Myometrial cell (primary cell): ENCODE results near the gene SHOC2. TPM values are rescaled to one million over a fixed set of nuclear protein-coding genes. Genes with fewer than 3 reads are reported as not detected.

Source experiments
- total RNA-seq: library from RNA; depleted of rRNA; stranded (reverse); fragments of >200 nt; gene quantifications from 2 replicates; pipeline ENCODE4 v1.2.3, GENCODE V29; 2015

The SHOC2 gene
- total RNA-seq = 21.4 and 25.4 TPM in 2 replicates

DNA sequence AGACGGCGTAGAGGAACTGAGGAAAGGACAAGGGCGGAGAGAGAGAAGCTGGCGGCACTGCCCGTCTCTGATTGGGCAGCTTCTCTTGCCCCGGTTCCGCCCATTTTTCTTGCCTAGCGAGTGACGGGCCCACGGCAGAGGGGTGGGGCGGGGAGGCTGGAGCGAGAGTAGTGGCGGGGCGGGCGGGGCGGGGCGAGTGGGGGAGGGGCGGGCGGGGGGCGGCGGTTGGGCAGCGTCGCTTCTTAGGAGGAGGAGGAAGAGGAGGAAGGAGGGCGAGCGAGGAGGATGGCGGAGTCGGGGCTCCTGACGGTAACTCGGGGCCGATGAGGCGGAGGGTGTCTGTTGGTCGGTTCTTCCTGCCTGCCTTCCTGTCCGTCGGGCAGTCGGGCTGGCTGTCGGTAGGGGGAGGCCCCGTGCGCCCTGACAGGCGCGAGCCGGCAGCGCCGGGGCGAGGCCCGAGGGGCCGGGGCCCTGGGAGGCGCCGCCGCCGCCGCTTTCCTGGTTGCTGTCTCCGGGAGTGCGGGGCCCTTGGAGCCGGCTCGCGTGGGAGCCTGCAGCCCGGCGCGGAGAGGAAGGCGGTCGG lies at the start of gene SHOC2:
Gene SHOC2 (plus strand): TSS at position 256 of the 583 bp plus-strand sequence. CDS start 44,755 bp downstream, outside the sequence.

DNA sequence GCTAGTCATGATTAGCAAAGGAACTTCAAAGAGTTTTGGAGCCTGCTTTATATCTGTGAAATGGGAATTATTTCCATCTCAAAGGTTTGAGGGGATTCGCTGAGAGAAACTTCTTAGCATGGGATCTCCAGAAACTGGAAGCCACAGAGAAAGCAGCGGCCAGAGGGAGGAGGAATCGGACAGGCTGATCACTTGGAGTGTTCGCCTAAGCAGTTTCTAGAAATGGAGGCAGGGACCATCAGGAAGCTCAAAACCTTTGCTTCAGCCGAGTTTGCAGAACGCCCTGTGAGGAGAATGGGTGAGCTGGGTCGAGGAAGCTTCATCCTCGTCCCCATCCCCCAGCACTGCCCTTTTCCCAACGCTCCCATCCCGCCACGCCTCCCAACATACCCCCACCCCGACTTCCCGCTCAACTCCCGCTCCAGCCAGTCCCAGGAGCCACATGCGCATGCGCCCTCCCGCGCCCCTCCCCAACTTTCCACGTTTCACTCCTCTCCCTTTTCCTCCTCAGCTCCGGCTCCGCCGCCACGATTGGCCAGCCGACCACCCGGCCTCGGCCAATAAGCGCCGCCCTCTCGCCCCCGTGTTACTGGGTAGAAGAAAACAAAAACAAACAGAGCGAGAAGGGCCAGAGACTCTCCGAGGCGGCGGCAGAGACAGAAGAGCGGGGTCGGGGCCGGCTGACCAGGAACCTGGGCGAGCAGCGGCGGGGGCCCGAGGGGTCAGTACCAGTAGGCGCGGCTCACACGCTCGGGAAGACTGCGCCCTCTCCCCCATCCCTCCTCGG lies 47.9 kb upstream of the SHOC2 start, which contains the start of gene PDCD4:
Gene PDCD4 (plus strand): TSS at position 631 of the 787 bp plus-strand sequence. CDS start 4,100 bp downstream, outside the sequence.

DNA sequence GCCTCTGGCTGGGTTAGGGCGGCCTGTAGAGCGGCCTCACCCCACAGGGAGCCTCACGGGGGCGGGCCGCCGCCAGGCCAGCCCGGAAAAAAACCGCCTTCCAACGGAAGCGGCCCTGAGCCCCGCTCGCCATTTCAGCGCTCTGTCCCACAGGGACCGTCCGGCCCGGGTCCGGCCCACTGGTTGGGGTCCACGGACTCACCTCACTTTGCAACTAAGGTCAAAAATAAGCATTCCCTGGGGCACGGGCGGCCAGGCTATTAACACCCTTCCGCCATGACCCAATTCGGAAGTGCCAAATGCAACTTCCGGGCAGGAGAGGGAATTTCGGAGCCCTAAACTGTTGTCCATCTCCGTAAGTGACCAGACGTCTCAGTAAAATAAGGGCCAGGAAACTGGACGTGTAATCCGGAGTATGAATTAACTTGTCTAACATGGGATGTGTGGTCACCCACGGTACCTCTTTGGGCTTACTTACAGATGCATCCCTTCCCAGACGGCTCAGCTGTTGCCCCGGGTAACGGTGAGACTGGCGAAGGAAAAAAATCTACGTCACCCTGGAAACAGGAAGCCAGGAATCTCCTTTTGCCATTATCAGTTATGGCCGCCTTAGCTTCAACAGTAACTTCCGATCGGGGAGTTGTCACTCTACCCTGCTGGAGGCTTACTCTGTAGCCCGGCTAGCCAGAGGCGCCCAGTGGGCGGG lies 608 bp upstream of the SHOC2 start, which contains the start of gene BBIP1:
Gene BBIP1 (minus strand): TSS at position 538 of the 706 bp plus-strand sequence. CDS start 1,023 bp downstream, outside the sequence.

Other genes starting within 250 kb of the SHOC2 start
- 21.3 and 37.2 TPM in 2 replicates for gene PDCD4, start 47.7 kb upstream of the SHOC2 start, total RNA-seq
- gene BBIP1, start 424 bp upstream of the SHOC2 start, total RNA-seq = 21.3 and 36.5 TPM in 2 replicates
- gene ADRA2A, start 157.4 kb downstream of the SHOC2 start, total RNA-seq = not detected in 2 replicates